Tibial nerve (tissue), 4 donors: ENCODE results near the gene PRKAR1B.

Experiments
- CTCF ChIP-seq, 5 experiments: fragments of 200-600 bp in 3 of 5; fragments of 450-650 bp in 2 of 5; sonication (generic) in 3 of 5; IDR thresholded peaks; one replicate each; pipeline ENCODE4 v1.5.1; 2016 to 2019; ENCODE audit warnings: antibody characterized with exemption in 5 of 5, mild to moderate bottlenecking in 3 of 5, moderate library complexity in 2 of 5
- EP300 ChIP-seq, 2 donors: sonication (generic); formaldehyde crosslinking; IDR thresholded peaks; one replicate each; pipeline ENCODE4 v1.6.1; 2017; ENCODE audit warnings: antibody characterized with exemption in 2 of 2, mild to moderate bottlenecking in 1 of 2
- POLR2A ChIP-seq, 2 donors: fragments of 450-650 bp; IDR thresholded peaks; one replicate each; pipeline ENCODE4 v1.6.1; 2017; ENCODE audit warnings: antibody characterized with exemption in 2 of 2, mild to moderate bottlenecking in 2 of 2, moderate library complexity in 2 of 2

GRCh38 chr7:566100-566499, 161.0 kb downstream of the PRKAR1B start:
- TF ChIP-seq CTCF (IDR thresholded peaks at IDR 0.05) (no peak), POLR2A (IDR thresholded peaks at IDR 0.05) (no peak), EP300 (IDR thresholded peaks at IDR 0.05) (no peak)
